ENCODE data around the gene SLC35G6.
"Not testable (repeated sequence)": the region's sequence is repeated elsewhere in the genome, so short reads cannot be mapped to it uniquely, and the experiment has no call there.

SLC35G6 gene

DNA sequence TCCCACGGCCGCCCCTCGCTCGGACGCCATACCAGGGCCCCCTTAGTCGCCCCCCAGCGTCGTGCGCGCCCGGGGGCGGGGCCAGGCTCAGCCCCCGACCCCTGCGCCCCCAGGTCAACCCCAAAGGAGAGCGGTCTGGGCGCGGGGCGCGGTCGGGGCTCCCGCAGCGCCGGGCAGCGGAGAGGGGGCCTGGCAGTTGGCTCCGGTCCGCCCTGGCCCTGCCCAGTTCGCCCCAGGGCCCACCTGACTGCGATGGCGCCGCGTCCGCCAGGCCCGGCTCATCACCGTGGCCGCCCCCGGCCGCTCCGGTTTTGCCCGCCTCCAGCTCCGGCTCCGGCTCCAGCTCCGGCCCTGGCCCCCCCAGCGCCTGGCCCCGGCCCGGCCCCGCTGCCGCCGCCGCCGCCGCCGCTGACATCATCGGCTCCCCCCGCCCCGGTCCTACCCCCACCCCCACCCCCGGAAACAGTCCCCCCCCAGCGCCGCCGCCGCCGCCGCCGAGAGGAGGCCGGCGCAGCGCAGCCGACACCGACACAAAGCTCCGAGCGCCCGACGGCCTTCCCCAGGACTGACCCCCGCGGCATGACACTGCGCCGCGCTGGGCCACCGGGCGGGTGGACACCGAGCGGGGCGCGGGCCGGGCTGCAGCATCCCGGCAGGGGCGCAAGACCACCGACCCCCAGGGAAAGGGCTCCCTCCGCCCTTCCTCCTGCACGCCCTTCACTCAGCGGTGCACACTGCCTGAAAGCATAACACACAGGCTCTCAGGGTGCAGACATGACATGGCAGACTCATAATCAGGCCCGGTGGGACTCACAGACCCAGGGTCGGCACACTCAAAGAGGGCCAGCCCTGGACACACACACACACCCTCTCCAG is 1.8 kb upstream of the SLC35G6 start, which contains the start of gene ZBTB4:
Gene ZBTB4, minus strand, starts transcription at position 419 of the 876 bp plus-strand sequence. CDS start 12,830 bp downstream, outside the sequence.
- Histone ChIP-seq H3K36me3 (ENCODE audit: control insufficient read depth, low read length) (no peaks in the 10 kb centered on the region), H3K79me2 (ENCODE audit: control insufficient read depth, low read length) (peaks cover 41% of the 10 kb centered on the region), H3K4me1 (ENCODE audit: control insufficient read depth, low read length) (peaks cover 35% of the 10 kb centered on the region), H3K4me3 (ENCODE audit: low read length) (peak within 1 kb of the TSS; percentile 83), H3K27ac (ENCODE audit: low read depth, low read length) (no peak within 1 kb of the TSS), H3K4me2 (ENCODE audit: low read length) (peak within 1 kb of the TSS; percentile 92), H3K27me3 (ENCODE audit: control insufficient read depth, low read length) (no peaks in the 10 kb centered on the region), H3K9me2 (replicated peaks; ENCODE audit: control insufficient read depth, low read length) (no peaks in the 10 kb centered on the region), H3F3A (ENCODE audit: control insufficient read depth, insufficient read depth) (peaks cover 3% of the 10 kb centered on the region; the same call in 1 of the 2 replicates), H4K20me1 (ENCODE audit: control insufficient read depth, insufficient read depth, low read depth, low read length) (no peaks in the 10 kb centered on the region), H3K9me3 (ENCODE audit: control insufficient read depth, insufficient read depth, low read length) (no peaks in the 10 kb centered on the region)
- TF ChIP-seq, protein P1, sequence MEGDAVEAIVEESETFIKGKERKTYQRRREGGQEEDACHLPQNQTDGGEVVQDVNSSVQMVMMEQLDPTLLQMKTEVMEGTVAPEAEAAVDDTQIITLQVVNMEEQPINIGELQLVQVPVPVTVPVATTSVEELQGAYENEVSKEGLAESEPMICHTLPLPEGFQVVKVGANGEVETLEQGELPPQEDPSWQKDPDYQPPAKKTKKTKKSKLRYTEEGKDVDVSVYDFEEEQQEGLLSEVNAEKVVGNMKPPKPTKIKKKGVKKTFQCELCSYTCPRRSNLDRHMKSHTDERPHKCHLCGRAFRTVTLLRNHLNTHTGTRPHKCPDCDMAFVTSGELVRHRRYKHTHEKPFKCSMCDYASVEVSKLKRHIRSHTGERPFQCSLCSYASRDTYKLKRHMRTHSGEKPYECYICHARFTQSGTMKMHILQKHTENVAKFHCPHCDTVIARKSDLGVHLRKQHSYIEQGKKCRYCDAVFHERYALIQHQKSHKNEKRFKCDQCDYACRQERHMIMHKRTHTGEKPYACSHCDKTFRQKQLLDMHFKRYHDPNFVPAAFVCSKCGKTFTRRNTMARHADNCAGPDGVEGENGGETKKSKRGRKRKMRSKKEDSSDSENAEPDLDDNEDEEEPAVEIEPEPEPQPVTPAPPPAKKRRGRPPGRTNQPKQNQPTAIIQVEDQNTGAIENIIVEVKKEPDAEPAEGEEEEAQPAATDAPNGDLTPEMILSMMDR (IDR thresholded peaks at IDR 0.05; ENCODE audit: low read depth, low read length, poor library complexity, severe bottlenecking), result no peak
- no peak for TF ChIP-seq EZH2phosphoT487 (IDR thresholded peaks at IDR 0.05; ENCODE audit: borderline replicate concordance, low read length)

DNA sequence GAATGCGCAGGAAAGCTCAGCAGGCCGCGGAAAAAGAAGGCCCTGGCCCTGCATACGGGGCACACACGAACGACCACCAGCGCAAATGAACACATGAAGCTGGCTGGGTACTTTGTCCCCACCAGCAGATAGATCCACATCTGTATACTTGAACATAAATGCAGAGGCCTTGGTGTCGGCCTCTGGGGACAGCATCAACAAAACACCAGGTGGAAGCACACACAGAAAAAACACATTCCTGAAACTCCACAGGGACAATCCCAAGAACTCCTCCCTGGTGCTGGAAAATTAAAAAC is 1.2 kb upstream of the SLC35G6 start:
- Histone ChIP-seq H3F3A (ENCODE audit: control insufficient read depth, insufficient read depth) (peaks cover 3% of the 10 kb centered on the region; the same call in 1 of the 2 replicates), H3K4me3 (ENCODE audit: low read length) (peak overlapping the region; percentile 83), H3K27ac (ENCODE audit: low read depth, low read length) (no peak overlapping the region), H3K9me3 (ENCODE audit: control insufficient read depth, insufficient read depth, low read length) (no peaks in the 10 kb centered on the region), H4K20me1 (ENCODE audit: control insufficient read depth, insufficient read depth, low read depth, low read length) (no peaks in the 10 kb centered on the region), H3K9me2 (replicated peaks; ENCODE audit: control insufficient read depth, low read length) (no peaks in the 10 kb centered on the region), H3K4me1 (ENCODE audit: control insufficient read depth, low read length) (peaks cover 35% of the 10 kb centered on the region), H3K4me2 (ENCODE audit: low read length) (peak overlapping the region; percentile 92), H3K36me3 (ENCODE audit: control insufficient read depth, low read length) (peaks cover 3% of the 10 kb centered on the region; the same call in 1 of the 2 replicates), H3K27me3 (ENCODE audit: control insufficient read depth, low read length) (no peaks in the 10 kb centered on the region), H3K79me2 (ENCODE audit: control insufficient read depth, low read length) (peaks cover 46% of the 10 kb centered on the region)
- no peak for TF ChIP-seq EZH2phosphoT487 (IDR thresholded peaks at IDR 0.05; ENCODE audit: borderline replicate concordance, low read length)
- TF ChIP-seq, protein P1 (IDR thresholded peaks at IDR 0.05; ENCODE audit: low read depth, low read length, poor library complexity, severe bottlenecking), result no peak

DNA sequence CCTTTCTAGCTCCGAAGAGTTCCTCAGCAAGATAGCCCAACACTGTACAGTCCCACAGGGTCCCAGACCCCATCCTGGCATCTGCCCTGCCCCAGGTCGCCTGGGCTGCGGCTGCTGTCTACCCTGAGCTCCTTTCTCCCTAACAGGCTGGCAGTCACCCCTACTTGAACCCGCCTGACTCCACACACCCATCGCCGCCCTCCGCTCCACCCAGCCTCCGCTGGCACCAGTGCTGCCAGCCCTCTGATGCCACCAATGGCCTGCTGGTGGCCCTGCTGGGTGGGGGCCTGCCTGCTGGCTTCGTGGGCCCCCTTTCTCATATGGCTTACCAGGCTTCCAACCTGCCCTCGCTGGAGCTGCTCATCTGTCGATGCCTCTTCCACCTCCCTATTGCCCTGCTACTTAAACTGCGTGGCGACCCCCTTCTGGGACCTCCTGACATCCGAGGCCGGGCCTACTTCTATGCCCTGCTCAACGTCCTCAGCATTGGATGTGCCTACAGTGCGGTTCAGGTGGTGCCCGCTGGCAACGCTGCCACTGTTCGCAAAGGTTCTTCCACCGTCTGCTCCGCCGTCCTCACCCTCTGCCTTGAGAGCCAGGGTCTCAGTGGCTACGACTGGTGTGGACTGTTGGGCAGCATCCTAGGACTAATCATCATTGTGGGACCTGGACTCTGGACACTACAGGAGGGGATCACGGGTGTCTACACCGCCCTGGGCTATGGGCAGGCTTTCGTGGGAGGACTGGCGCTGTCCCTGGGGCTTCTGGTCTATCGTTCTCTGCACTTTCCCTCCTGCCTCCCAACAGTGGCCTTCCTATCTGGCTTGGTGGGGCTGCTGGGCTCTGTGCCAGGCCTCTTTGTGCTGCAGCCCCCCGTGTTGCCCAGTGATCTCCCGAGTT is 846 bp downstream of the SLC35G6 start:
- H3K27ac ChIP-seq (ENCODE audit: low read depth, low read length); H3K9me2 ChIP-seq (replicated peaks; ENCODE audit: control insufficient read depth, low read length); H3K4me2 ChIP-seq (ENCODE audit: low read length); H3K4me3 ChIP-seq (ENCODE audit: low read length); H3F3A ChIP-seq (ENCODE audit: control insufficient read depth, insufficient read depth); H3K9me3 ChIP-seq (ENCODE audit: control insufficient read depth, insufficient read depth, low read length); H3K27me3 ChIP-seq (ENCODE audit: control insufficient read depth, low read length): not testable (repeated sequence)
- H3K4me1 ChIP-seq (ENCODE audit: control insufficient read depth, low read length), result peaks cover 49% of the 10 kb centered on the region
- H3K36me3 ChIP-seq (ENCODE audit: control insufficient read depth, low read length), result peaks cover 16% of the 10 kb centered on the region
- H4K20me1 ChIP-seq (ENCODE audit: control insufficient read depth, insufficient read depth, low read depth, low read length), result peaks cover 11% of the 10 kb centered on the region
- peaks cover 51% of the 10 kb centered on the region for H3K79me2 ChIP-seq (ENCODE audit: control insufficient read depth, low read length)

DNA sequence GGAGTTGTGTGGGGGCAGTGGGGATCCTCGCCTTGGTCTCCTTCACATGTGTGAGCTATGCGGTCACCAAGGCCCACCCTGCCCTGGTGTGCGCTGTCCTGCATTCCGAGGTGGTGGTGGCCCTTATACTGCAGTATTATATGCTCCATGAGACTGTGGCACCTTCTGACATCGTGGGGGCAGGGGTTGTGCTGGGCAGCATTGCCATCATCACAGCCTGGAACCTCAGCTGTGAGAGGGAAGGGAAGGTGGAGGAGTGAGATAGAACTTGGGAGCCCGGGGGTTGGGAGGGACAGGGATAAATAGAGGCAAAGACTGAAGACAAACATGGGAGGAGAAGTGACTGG is 1.5 kb downstream of the SLC35G6 start:
- not testable (repeated sequence) for H3K9me3 ChIP-seq (ENCODE audit: control insufficient read depth, insufficient read depth, low read length); H3K9me2 ChIP-seq (replicated peaks; ENCODE audit: control insufficient read depth, low read length); H3F3A ChIP-seq (ENCODE audit: control insufficient read depth, insufficient read depth); H3K27me3 ChIP-seq (ENCODE audit: control insufficient read depth, low read length)
- Histone ChIP-seq H3K27ac (ENCODE audit: low read depth, low read length) (peak overlapping the region; percentile 84), H3K4me1 (ENCODE audit: control insufficient read depth, low read length) (peaks cover 55% of the 10 kb centered on the region), H3K36me3 (ENCODE audit: control insufficient read depth, low read length) (peaks cover 23% of the 10 kb centered on the region), H3K79me2 (ENCODE audit: control insufficient read depth, low read length) (peaks cover 51% of the 10 kb centered on the region), H3K4me3 (ENCODE audit: low read length) (peak overlapping the region; percentile 84), H3K4me2 (ENCODE audit: low read length) (peak overlapping the region; percentile 82), H4K20me1 (ENCODE audit: control insufficient read depth, insufficient read depth, low read depth, low read length) (peaks cover 15% of the 10 kb centered on the region)
